DMS79 (cell line): ENCODE data around the gene LPP.
A peak's percentile ranks its signal among the peaks of the same experiment; 100 is the strongest.

ENCODE experiments used
- DNase-seq: peaks from one replicate; lab custom pipeline; 2025; lab: John Stamatoyannopoulos, UW

The LPP gene

GRCh38 chr3:188137051-188137450 is 16.9 kb upstream of the LPP start:
- no peak for DNase-seq

- peak; percentile 74 for DNase-seq
Observed at GRCh38 chr3:188139466-188139865, 14.5 kb upstream of the LPP start.

GRCh38 chr3:188146219-188146618 is 7.7 kb upstream of the LPP start:
- no peak for DNase-seq

GRCh38 chr3:188147782-188148181 is 6.2 kb upstream of the LPP start:
- no peak for DNase-seq

- no peak for DNase-seq
Observed at GRCh38 chr3:188148318-188148717, 5.6 kb upstream of the LPP start.

- DNase-seq, result no peak
Observed at GRCh38 chr3:188149587-188149986, 4.4 kb upstream of the LPP start.

- no peak for DNase-seq
Observed at GRCh38 chr3:188150982-188151381, 3.0 kb upstream of the LPP start.

GRCh38 chr3:188151438-188151837 is 2.5 kb upstream of the LPP start:
- no peak for DNase-seq

GRCh38 chr3:188152660-188153436 is 1.1 kb upstream of the LPP start:
- peak; percentile 48 for DNase-seq

- DNase-seq, result peak; percentile 71
Observed at GRCh38 chr3:188153437-188154013, 432 bp upstream of the LPP start.

- no peak for DNase-seq
Observed at GRCh38 chr3:188154809-188155574, 1.0 kb downstream of the LPP start.

- DNase-seq, result no peak
Observed at GRCh38 chr3:188156056-188156455, 2.1 kb downstream of the LPP start.

- no peak for DNase-seq
Observed at GRCh38 chr3:188157407-188157806, 3.5 kb downstream of the LPP start.

GRCh38 chr3:188157971-188158370 is 4.0 kb downstream of the LPP start:
- no peak for DNase-seq

- DNase-seq, result no peak
Observed at GRCh38 chr3:188158731-188159310, 4.9 kb downstream of the LPP start.

- DNase-seq, result no peak
Observed at GRCh38 chr3:188160751-188161150, 6.8 kb downstream of the LPP start.

GRCh38 chr3:188164248-188164687 is 10.3 kb downstream of the LPP start:
- no peak for DNase-seq

GRCh38 chr3:188165596-188165995 is 11.6 kb downstream of the LPP start:
- DNase-seq, result no peak

- DNase-seq, result no peak
Observed at GRCh38 chr3:188166441-188166840, 12.5 kb downstream of the LPP start.

- DNase-seq, result no peak
Observed at GRCh38 chr3:188168186-188168585, 14.2 kb downstream of the LPP start.

GRCh38 chr3:188168648-188169047 is 14.7 kb downstream of the LPP start:
- DNase-seq, result no peak

GRCh38 chr3:188169830-188170455 is 16.0 kb downstream of the LPP start:
- no peak for DNase-seq
